Colonic mucosa (tissue), 4 donors: ENCODE data around the gene SLC26A1. TPM values are rescaled to one million over a fixed set of nuclear protein-coding genes. Genes with fewer than 3 reads are reported as not detected.

ENCODE experiments used
- DNase-seq: peaks from one replicate; pipeline ENCODE4 v3.0.0-alpha.2; 2020
- H3K27ac ChIP-seq: fragments of 200-600 bp; one replicate; pipeline ENCODE4 v1.8.0; 2021
- H3K27me3 ChIP-seq: fragments of 200-600 bp; one replicate; pipeline ENCODE4 v1.8.0; 2021
- H3K36me3 ChIP-seq: fragments of 200-600 bp; one replicate; pipeline ENCODE4 v1.8.0; 2021
- H3K4me1 ChIP-seq: fragments of 200-600 bp; one replicate; pipeline ENCODE4 v1.8.0; 2021; ENCODE audit warnings: mild to moderate bottlenecking
- H3K4me3 ChIP-seq: fragments of 200-600 bp; one replicate; pipeline ENCODE4 v1.8.0; 2021
- H3K9ac ChIP-seq, 2 donors: one replicate each; pipeline ENCODE4 v1.7.0; 2013; ENCODE audit warnings: control low read depth in 2 of 2, low read depth in 2 of 2, low read length in 2 of 2
- H3K9me3 ChIP-seq: fragments of 200-600 bp; one replicate; pipeline ENCODE4 v1.8.0; 2021
- CTCF ChIP-seq: fragments of 200-600 bp; IDR thresholded peaks from one replicate; pipeline ENCODE4 v1.8.0; 2022; ENCODE audit warnings: antibody characterized with exemption, mild to moderate bottlenecking
- intact Hi-C: fragments of 100-400 bp; cut with DNase I; formaldehyde crosslinking; loops from one replicate; pipeline ENCODE4 v1.14.1; 2022
- total RNA-seq, 2 donors: library from RNA; stranded (reverse); fragmentation: NEBNext Ultra II Directional in 1 of 2; extraction: Animal tissue kit (Norgen Biotek cat#: 25700) in 1 of 2; gene quantifications; one replicate each; pipeline ENCODE4 v1.2.1, GENCODE V29; 2021
- donor health status: healthy.
- donor health status: DM: no; HTN: no; CAD: no.
- donor health status: DM: no; HTN: no; CAD: no.

SLC26A1 gene
- total RNA-seq, 2 donors from 2014 or later = 0.77 to 3.8 TPM

- Histone ChIP-seq H3K27me3 (peaks cover 54% of the 10 kb centered on the region), H3K27ac (no peak overlapping the region), H3K4me3 (no peak overlapping the region), H3K36me3 (no peaks in the 10 kb centered on the region), H3K9ac (no peak overlapping the region), H3K4me1 (peaks cover 18% of the 10 kb centered on the region), H3K9me3 (no peaks in the 10 kb centered on the region)
- no peak for TF ChIP-seq CTCF
- intact Hi-C loops = no loop called here
- DNase-seq = no peak
Measured at GRCh38 chr4:998096-998691, 5.0 kb upstream of the SLC26A1 start.

- DNase-seq = no peak
Measured at GRCh38 chr4:997375-998071, 4.3 kb upstream of the SLC26A1 start.

GRCh38 chr4:996997-997374 is 3.8 kb upstream of the SLC26A1 start:
- Histone ChIP-seq H3K9ac (no peak overlapping the region), H3K27ac (no peak overlapping the region), H3K27me3 (peaks cover 42% of the 10 kb centered on the region), H3K9me3 (no peaks in the 10 kb centered on the region), H3K36me3 (no peaks in the 10 kb centered on the region), H3K4me3 (no peak overlapping the region), H3K4me1 (peaks cover 9% of the 10 kb centered on the region)
- no peak for DNase-seq
- intact Hi-C loops = no loop called here
- no peak for TF ChIP-seq CTCF

More at GRCh38 chr4:997375-998071, 4.3 kb upstream of the SLC26A1 start:
- intact Hi-C loops = no loop called here
- Histone ChIP-seq H3K9ac (no peak overlapping the region), H3K27ac (no peak overlapping the region), H3K4me1 (peaks cover 14% of the 10 kb centered on the region), H3K4me3 (no peak overlapping the region), H3K36me3 (no peaks in the 10 kb centered on the region), H3K27me3 (peaks cover 47% of the 10 kb centered on the region), H3K9me3 (no peaks in the 10 kb centered on the region)
- TF ChIP-seq CTCF = no peak

DNA sequence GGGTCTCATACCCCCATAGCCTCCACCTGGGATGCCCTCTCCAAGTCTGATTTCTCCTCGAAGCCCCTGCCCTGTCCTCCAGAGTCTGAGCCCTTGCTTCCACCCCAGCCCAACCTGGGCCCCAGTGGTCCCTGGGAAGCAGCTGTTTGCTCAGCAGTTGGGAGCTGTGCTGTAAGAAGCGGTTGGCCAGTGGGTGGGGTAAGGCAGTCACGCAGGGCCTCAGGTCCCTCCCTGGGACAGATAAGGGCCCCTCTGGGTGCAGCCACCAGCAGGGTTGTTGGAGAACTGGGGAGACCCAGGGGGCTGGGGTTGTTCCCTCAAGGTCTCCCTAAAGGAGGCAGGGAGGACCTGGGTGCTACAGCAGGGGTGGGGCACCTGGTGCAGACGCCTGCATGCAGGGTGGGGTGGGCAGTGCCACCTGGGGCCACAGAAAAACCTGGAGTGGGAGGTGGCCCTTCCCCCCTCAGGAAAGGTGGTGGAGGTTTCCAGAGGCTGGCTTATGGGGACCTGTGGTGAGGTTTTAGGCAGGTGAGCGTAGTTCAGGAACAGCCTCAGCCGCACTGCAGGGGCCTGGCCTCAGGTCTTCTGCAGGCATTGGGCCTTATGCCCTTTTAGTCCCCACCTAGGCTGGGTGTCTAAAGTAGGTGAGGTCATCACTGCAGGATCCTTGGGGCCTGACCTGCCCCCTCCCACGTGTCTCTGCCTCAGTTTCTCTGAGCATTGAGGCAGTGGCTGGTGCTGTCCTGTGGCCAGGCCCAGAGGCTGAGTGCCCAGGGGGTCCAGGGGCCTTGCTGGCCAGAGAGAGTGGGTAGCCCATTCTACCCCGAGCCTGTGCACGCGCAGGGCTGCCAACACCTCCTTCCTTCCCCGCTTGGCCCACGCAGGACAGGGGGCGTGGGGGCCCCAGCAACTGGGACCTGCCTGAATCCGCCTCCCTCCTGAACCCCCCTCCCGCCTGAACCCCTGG is 3.1 kb upstream of the SLC26A1 start:
- H3K4me1 ChIP-seq = peaks cover 8% of the 10 kb centered on the region
- no peaks in the 10 kb centered on the region for H3K36me3 ChIP-seq
- TF ChIP-seq CTCF = no peak
- H3K9ac ChIP-seq = no peak overlapping the region
- H3K27me3 ChIP-seq = peaks cover 35% of the 10 kb centered on the region
- H3K9me3 ChIP-seq = no peaks in the 10 kb centered on the region
- intact Hi-C loops = no loop called here
- DNase-seq = no peak
- no peak overlapping the region for H3K4me3 ChIP-seq
- no peak overlapping the region for H3K27ac ChIP-seq

- Histone ChIP-seq H3K9me3 (no peaks in the 10 kb centered on the region), H3K4me3 (no peak overlapping the region), H3K9ac (no peak overlapping the region), H3K27me3 (peaks cover 27% of the 10 kb centered on the region), H3K36me3 (no peaks in the 10 kb centered on the region), H3K27ac (no peak overlapping the region), H3K4me1 (peaks cover 8% of the 10 kb centered on the region)
- DNase-seq = no peak
- intact Hi-C loops = no loop called here
- TF ChIP-seq CTCF = no peak
Measured at GRCh38 chr4:995311-996026, 2.3 kb upstream of the SLC26A1 start.
